GM12878 (cell line): ENCODE data around the gene JDP2. TPM values are rescaled to one million over a fixed set of nuclear protein-coding genes. Genes with fewer than 3 reads are reported as not detected.
A peak's percentile ranks its signal among the peaks of the same experiment; 100 is the strongest.

ENCODE experiments used
- ATAC-seq: fragments of 200-7000 bp; cut with Tn5 transposase; 3 replicates; pipeline ENCODE4 v1.9.1; 2020; ENCODE audit warnings: mild to moderate bottlenecking, moderate library complexity
- BruUV-seq: library from RNA; stranded (reverse); fragments of 400-500 nt; replicated peaks from 2 replicates; lab custom pipeline; 2021; lab: Mats Ljungman, UMichigan
- CTCF ChIA-PET: fragments of 300-600 bp; sonication (Branson Sonifier 250); formaldehyde crosslinking; extraction: SDS; loops from one replicate; lab custom pipeline; 2021; ENCODE audit warnings: inconsistent platforms; lab: Yijun Ruan, JAX
- POLR2A ChIA-PET: fragments of 350-600 bp; formaldehyde crosslinking; extraction: SDS; loops from one replicate; lab custom pipeline; 2021; ENCODE audit warnings: inconsistent platforms; lab: Charles Lee
- RAD21 ChIA-PET: fragments of 300-600 bp; sonication (Branson Sonifier 250); formaldehyde crosslinking; loops from one replicate; lab custom pipeline; 2023; ENCODE audit warnings: antibody characterized with exemption; ENCODE audit not compliant: unreplicated experiment; lab: Charles Lee
- SMC1A ChIA-PET: fragments of 300-600 bp; sonication (Branson Sonifier 250); formaldehyde crosslinking; loops from one replicate; lab custom pipeline; 2023; ENCODE audit not compliant: unreplicated experiment, uncharacterized antibody; lab: Charles Lee
- DNase-seq: peaks from one replicate; pipeline ENCODE4 v3.0.0-alpha.2; 2011; ENCODE audit warnings: low read depth, low spot score
- FAIRE-seq: peaks from 3 replicates; lab custom pipeline; 2011; peaks lifted over from hg19 to GRCh38; lab: Jason Lieb, UNC
- H2AFZ ChIP-seq: 2 replicates; pipeline ENCODE4 v1.6.0; 2011; ENCODE audit warnings: low read depth, low read length, control low read depth; ENCODE audit not compliant: control insufficient read depth
- H3K27ac ChIP-seq: 2 replicates; pipeline ENCODE4 v1.5.1; 2011; ENCODE audit warnings: control low read depth; ENCODE audit not compliant: control insufficient read depth, insufficient read depth
- H3K27me3 ChIP-seq, 2 experiments: replicated peaks in 1 of 2; 2 replicates each; pipeline versions ENCODE4 v1.6.0 to v1.6.1; 2011; ENCODE audit warnings: low read length in 1 of 2; ENCODE audit not compliant: control insufficient read depth in 2 of 2, insufficient read depth in 2 of 2
- H3K36me3 ChIP-seq, 2 experiments: 2 replicates each; pipeline ENCODE4 v1.5.1; 2011; ENCODE audit warnings: low read length in 1 of 2; ENCODE audit not compliant: control insufficient read depth in 2 of 2, insufficient read depth in 2 of 2
- H3K4me1 ChIP-seq: 2 replicates; pipeline ENCODE4 v1.6.1; 2011; ENCODE audit warnings: mild to moderate bottlenecking, low read length, moderate library complexity, mixed read lengths; ENCODE audit not compliant: control insufficient read depth, insufficient read depth
- H3K4me2 ChIP-seq: 2 replicates; pipeline ENCODE4 v1.6.0; 2011; ENCODE audit warnings: control low read depth; ENCODE audit not compliant: control insufficient read depth, insufficient read depth
- H3K4me3 ChIP-seq: fragments of 200-600 bp; sonication (generic); 2 replicates; pipeline ENCODE4 v1.5.1; 2016
- H3K79me2 ChIP-seq: 2 replicates; pipeline ENCODE4 v1.6.0; 2011; ENCODE audit warnings: low read length; ENCODE audit not compliant: control insufficient read depth, insufficient read depth
- H3K9ac ChIP-seq: 2 replicates; pipeline ENCODE4 v1.8.0; 2011; ENCODE audit warnings: low read length, control low read depth, mixed read lengths; ENCODE audit not compliant: control insufficient read depth, insufficient read depth
- H3K9me3 ChIP-seq: replicated peaks from 3 replicates; pipeline ENCODE4 v1.5.1; 2011; ENCODE audit warnings: mild to moderate bottlenecking, low read length; ENCODE audit not compliant: control insufficient read depth, insufficient read depth
- H4K20me1 ChIP-seq: 2 replicates; pipeline ENCODE4 v1.6.0; 2011; ENCODE audit not compliant: control insufficient read depth, insufficient read depth
- BCL3 ChIP-seq: IDR thresholded peaks from 2 replicates; pipeline ENCODE4 v1.6.1; 2011; ENCODE audit warnings: borderline replicate concordance, low read depth, mild to moderate bottlenecking, moderate library complexity, low read length; ENCODE audit not compliant: insufficient read depth, poor library complexity, severe bottlenecking
- MEF2A ChIP-seq: IDR thresholded peaks from 2 replicates; pipeline ENCODE4 v1.6.1; 2011; ENCODE audit warnings: low read depth, mild to moderate bottlenecking, low read length, moderate library complexity; ENCODE audit not compliant: insufficient read depth
- MEF2B ChIP-seq: fragments of 450-650 bp; IDR thresholded peaks from 2 replicates; pipeline ENCODE4 v1.6.1; 2018; ENCODE audit warnings: mild to moderate bottlenecking, moderate library complexity; ENCODE audit not compliant: partially characterized antibody, poor library complexity, severe bottlenecking
- YY1 ChIP-seq: IDR thresholded peaks from 2 replicates; pipeline ENCODE4 v1.6.1; 2011; ENCODE audit warnings: low read depth, mild to moderate bottlenecking, low read length
- ZBTB40 ChIP-seq: fragments of 450-650 bp; IDR thresholded peaks from 2 replicates; pipeline ENCODE4 v1.6.1; 2016; ENCODE audit warnings: mild to moderate bottlenecking, moderate library complexity, borderline replicate concordance
- WGBS: methylation state at CpG from one replicate; pipeline ENCODE4 v1.1.6; 2016; ENCODE audit warnings: low lambda C conversion rate; ENCODE audit not compliant: insufficient replicate concordance, insufficient coverage; ENCODE audit errors: missing lambda C conversion rate; 5-methylcytosine and 5-hydroxymethylcytosine counted together
- in situ Hi-C: fragments of 300-500 bp; cut with MboI; formaldehyde crosslinking; loops from 9 replicates; pipeline ENCODE4 v1.14.3; 2018; ENCODE audit warnings: mixed read lengths
- intact Hi-C: fragments of 100-400 bp; cut with micrococcal nuclease; formaldehyde crosslinking; loops from one replicate; pipeline ENCODE4 v1.14.2; 2022; ENCODE audit not compliant: unreplicated experiment
- polyA plus RNA-seq, 11 experiments: library from polyadenylated mRNA; depleted of rRNA in 4 of 11; unstranded in 6 of 11; stranded (reverse) in 5 of 11; fragments of >200 nt; fragmentation: Nextera tagmentation in 4 of 11; fragmentation: Illumina TruSeq in 1 of 11; extraction: Ambion mirVana in 4 of 11; extraction: Trizol in 1 of 11; gene quantifications; 1 replicate in 1 of 11; 2 replicates in 10 of 11; pipeline versions ENCODE4 v1.2.1 to v1.2.3, GENCODE V29; 2011 to 2016; ENCODE audit warnings: inconsistent platforms in 2 of 11, missing spikeins in 2 of 11, low read depth in 1 of 11
- total RNA-seq, 4 experiments: library from RNA; depleted of rRNA in 3 of 4; stranded (reverse); fragments of >200 nt in 3 of 4; fragmentation: Illumina TruSeq in 1 of 4; extraction: Trizol in 1 of 4; gene quantifications; 2 replicates each; pipeline versions ENCODE4 v1.2.1 to v1.2.3, GENCODE V29; 2013 to 2021

JDP2 gene
- total and polyA plus RNA-seq, 10 of the 15 experiments (the other 5 are each of a cell fraction or from before 2014, with no cell fraction given): 0.71 to 21.3 (median 11.2) TPM

GRCh38 chr14:75435473-75435872, 7.7 kb downstream of the JDP2 start (continued):
- TF ChIP-seq BCL3: no peak
- TF ChIP-seq ZBTB40: no peak
- TF ChIP-seq, all 136 proteins: peak for 6

GRCh38 chr14:75437201-75438143, 9.7 kb downstream of the JDP2 start:
- BruUV-seq: no TSS peak
- no peak for DNase-seq
- no peak for ATAC-seq
- intact Hi-C loops: no loop called here
- H4K20me1 ChIP-seq: no peaks in the 10 kb centered on the region
- H2AFZ ChIP-seq: no peak overlapping the region
- peaks cover 11% of the 10 kb centered on the region for H3K79me2 ChIP-seq
- ChIA-PET SMC1A (interaction anchor here (0.6 to 2.2 kb wide), 14 partner anchors 9 to 1587 kb away, joined by 3 to 7 read pairs (median 4); partner anchors contain the start of gene BATF), POLR2A (interaction anchor here (0.5 to 1.7 kb wide), 7 partner anchors 9 to 519 kb away, joined by 3 to 11 read pairs (median 5); partner anchors contain the start of gene JDP2), RAD21 (interaction anchor here (0.7 to 1.4 kb wide), 6 partner anchors 10 to 217 kb away, joined by 3 to 4 read pairs (median 4); partner anchors contain the start of genes BATF and JDP2), CTCF (interaction anchor here (0.6 to 3.5 kb wide), 8 partner anchors 12 to 131 kb away, joined by 3 to 13 read pairs (median 6); no protein-coding TSS in a partner anchor)
- in situ Hi-C loops: no loop called here
- FAIRE-seq: peak; percentile 7
- no peak overlapping the region for H3K9ac ChIP-seq
- TF ChIP-seq MEF2A: peak; percentile 64
- TF ChIP-seq YY1: no peak
- peak; percentile 53 for TF ChIP-seq MEF2B
- H3K9me3 ChIP-seq: no peaks in the 10 kb centered on the region
- H3K4me3 ChIP-seq: no peak overlapping the region
- peaks cover 51% of the 10 kb centered on the region for H3K4me1 ChIP-seq
- peak overlapping the region; percentile 26; the same call in 1 of the 2 replicates for H3K4me2 ChIP-seq
- WGBS: 82% methylated on average over 14 of the region's 14 CpGs
- H3K27ac ChIP-seq: no peak overlapping the region; the same call in 1 of the 2 replicates
- no peaks in the 10 kb centered on the region for H3K27me3 ChIP-seq
- peaks cover 0 to 21% of the 10 kb centered on the region in 2 experiments for H3K36me3 ChIP-seq
